Amygdala (tissue), 56 donors: ENCODE measurements around the gene PTPRA.
"Not testable (repeated sequence)": the region's sequence is repeated elsewhere in the genome, so short reads cannot be mapped to it uniquely, and the experiment has no call there.

Source experiments
- DNase-seq, 56 donors: peaks; one replicate each; lab custom pipeline; 2025; lab: John Stamatoyannopoulos, UW

PTPRA gene

GRCh38 chr20:3070725-3071124 lies 197.4 kb downstream of the PTPRA start:
- DNase-seq = no peak

DNA sequence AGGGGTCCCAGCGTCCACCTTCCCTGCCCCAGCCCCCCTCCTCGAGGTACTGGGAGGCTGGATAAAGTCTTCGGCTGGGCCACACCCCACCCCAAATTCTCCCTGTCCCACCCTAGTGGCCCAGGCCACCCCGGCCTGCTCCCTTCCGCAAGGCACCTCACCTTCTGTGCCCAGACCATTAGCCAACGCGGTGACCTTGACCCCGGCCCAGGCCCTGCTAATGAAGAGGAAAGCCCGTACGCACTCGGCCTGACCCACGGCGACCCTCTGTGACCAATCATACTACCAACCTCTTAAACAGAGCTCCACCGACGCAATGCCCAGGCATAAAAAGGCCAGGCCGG lies 198.0 kb downstream of the PTPRA start:
- DNase-seq = no peak

- DNase-seq = no peak
These were observed 198.6 kb downstream of the PTPRA start, which contains the start of gene OXT for GRCh38 chr20:3071610-3072529. Gene OXT (plus strand): TSS chr20:3071620. CDS start chr20:3071656, 36 bp downstream.

- DNase-seq = no peak
These were observed 199.4 kb downstream of the PTPRA start for GRCh38 chr20:3072530-3073250.

GRCh38 chr20:3073251-3073643 lies 200.0 kb downstream of the PTPRA start:
- not testable (repeated sequence) for DNase-seq

GRCh38 chr20:3074812-3075211 lies 201.5 kb downstream of the PTPRA start:
- DNase-seq = no peak

GRCh38 chr20:3075315-3075714 lies 202.0 kb downstream of the PTPRA start:
- DNase-seq = not testable (repeated sequence)

- DNase-seq = no peak
These were observed 204.4 kb downstream of the PTPRA start for GRCh38 chr20:3077618-3078134.

DNA sequence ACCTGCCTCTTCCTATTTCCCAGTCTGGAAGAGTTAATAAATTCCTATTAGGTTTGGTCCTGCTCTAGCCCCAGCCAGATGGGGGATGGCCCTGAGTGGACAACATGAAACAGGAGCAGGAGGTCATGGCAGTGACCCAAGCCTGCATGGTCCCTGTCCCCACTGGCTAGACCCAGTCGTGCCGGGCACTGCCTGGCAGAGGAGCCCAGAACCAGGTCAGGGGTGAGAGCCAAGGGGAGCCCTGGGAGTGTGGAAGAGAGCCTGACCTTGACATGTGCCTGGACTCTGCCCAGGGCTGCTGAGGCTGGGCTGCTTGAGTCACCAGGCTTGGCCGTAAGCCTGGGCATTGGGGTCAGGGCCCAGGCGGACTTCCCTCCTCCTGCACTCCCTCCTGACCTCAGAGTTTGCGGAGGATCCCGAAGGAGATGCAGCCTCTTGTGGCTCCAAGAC lies 207.7 kb downstream of the PTPRA start:
- peak in 25 of 56 donors; percentile 9 to 73 (median 34) for DNase-seq

- DNase-seq = no peak
These were observed 208.4 kb downstream of the PTPRA start for GRCh38 chr20:3081641-3082040.

- DNase-seq = no peak
These were observed 209.1 kb downstream of the PTPRA start for GRCh38 chr20:3082306-3082951.

DNA sequence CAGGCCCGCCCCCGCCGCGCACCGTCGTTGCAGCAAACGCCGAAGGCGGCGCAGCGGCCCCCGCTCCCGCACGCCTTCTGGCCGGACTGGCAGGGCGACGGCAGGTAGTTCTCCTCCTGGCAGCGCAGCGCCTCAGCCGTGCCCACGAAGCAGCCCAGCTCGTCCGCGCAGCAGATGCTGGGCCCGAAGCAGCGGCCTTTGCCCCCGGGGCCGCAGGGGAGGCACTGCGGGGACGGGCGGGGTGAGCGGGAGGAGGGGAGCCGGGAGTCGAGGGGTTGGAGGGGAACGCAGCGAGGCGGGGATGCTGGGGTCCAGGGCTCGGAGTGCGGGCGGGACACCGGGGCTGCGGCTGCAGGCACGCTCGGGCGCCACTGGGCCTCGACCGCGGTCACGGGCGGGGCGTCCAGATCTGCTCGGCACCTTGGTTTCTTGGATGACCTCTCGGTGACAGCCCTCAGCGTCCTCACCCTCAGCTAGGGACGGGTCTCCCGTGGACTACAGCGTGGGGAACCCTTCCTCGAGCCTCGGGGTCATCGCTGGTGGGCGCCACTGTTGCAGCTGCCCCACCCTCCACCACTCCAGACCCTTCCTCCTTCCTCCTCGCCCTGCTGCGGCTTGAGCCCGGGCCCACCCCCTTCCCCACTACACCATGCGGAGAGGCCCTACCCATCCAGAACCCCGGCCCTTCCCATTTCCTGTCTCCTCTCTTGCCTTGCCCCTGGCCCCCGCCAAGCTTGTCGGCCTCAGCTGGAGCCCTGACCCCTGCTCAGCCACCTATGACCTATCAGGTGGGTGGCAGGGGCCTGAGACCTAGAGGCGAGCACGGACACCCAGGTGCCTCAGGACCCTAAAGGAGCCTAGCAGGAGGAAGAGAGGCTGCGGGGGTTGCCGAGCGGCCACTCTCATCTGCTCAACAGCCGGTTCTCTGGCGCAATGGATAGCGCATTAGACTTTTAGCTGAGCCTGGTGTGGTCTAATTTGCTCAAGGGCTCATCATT lies 210.0 kb downstream of the PTPRA start:
- DNase-seq = no peak

DNA sequence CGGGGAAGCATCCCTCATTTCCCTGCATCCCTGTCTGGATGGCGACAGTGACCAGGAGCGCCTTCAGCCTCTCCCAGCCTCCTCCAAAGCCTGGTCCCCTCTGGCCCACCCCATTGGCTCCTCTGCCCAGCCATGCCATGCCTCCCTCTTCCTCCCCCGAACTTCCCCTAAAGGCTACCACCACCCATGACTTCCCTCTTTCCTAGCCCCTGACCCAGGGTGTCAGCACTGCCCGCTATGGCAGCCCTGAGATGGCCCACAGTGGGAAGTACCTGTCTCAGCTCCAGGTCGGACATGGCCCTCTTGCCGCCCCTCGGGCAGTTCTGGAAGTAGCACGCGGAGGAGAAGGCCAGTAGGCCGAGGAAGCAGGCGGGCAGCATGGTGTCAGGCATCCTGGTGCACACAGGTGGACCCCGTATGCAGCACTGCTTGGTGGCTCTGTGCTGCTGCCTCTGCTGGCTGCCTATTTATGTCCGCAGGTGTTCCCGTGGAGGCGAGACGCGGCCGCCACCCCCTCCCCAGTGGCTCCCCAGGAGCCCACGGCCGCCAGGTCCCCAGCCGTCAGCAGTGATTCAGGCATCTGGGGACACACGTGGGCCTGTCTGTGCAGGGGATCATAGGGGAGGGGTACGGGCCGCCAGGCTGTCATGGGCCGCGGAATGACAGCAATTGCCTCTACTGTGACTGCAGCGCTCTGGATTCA lies 211.2 kb downstream of the PTPRA start, which contains the start of gene AVP:
TSS of gene AVP (minus strand) at position 442 of the 703 bp plus-strand sequence. CDS start at position 392, 50 bp downstream.
- no peak for DNase-seq

- no peak for DNase-seq
These were observed 211.7 kb downstream of the PTPRA start for GRCh38 chr20:3084986-3085360.

DNA sequence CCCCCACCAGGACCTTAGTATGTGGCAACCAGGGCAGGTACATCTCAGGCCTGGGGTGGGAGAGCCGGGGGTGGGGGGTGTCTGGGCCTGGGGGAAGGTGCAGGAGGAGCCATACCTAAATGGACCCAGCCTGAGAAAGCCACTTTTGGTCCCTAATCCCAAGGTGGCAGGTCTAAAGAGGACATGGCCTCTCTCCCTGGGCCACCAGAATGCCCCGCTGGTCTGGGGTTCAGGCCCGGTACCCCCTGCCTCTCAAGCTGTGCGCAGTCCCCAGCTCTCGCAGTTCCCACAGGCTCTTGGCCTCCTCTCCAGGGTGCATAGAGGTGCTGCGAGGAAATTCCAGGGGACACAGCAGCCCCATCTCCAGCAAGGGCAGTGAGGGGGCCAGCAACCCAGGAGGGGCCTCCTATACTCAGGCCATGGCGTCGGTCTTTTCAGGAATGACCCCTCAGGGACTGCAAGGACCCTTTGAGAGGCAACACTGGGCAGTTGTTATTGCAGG lies 212.3 kb downstream of the PTPRA start:
- no peak for DNase-seq

DNA sequence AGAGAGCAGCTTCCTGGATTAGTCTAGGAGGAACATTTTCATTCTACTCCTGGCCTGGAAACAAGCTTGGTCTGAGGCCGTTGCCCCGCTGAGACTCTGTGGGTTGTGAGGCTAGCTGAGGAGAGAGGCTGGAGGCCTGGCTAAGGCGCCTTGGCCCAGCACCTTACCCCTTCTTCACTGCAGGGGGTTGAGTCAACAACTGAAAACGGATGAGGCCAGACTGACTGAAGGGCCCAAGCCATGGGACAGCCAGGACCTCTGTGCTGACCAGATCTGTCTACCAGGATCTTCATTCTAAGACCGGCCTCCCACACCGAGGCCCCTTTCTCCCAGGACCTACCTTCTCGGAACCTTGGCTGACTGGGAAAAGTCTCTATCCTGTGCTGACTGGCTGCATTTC lies 214.8 kb downstream of the PTPRA start:
- no peak for DNase-seq
